Measurements from ENCODE around the gene GALNT8.

- TF ChIP-seq TAF1 (IDR thresholded peaks at IDR 0.05; ENCODE audit: borderline replicate concordance, insufficient read depth, low read length) (no peak), POLR2AphosphoS5 (IDR thresholded peaks at IDR 0.05; ENCODE audit: low read depth, low read length) (no peak), REST (IDR thresholded peaks at IDR 0.05; ENCODE audit: insufficient read depth in 1 of 2, low read depth in 2 of 2, low read length in 2 of 2) (no peak), SIN3A (IDR thresholded peaks at IDR 0.05; ENCODE audit: borderline replicate concordance, insufficient read depth, low read length) (no peak)
These were observed 34.9 kb upstream of the GALNT8 start for GRCh38 chr12:4685317-4685716.

Data from PFSK-1 (cell line).